Stimulated activated CD8-positive, alpha-beta memory T cell treated with anti-CD3 and anti-CD28 coated beads, Interleukin-4, amount 100 ng/mL, for 24 hours (primary cell): Measurements from ENCODE around the gene PLXNA2.

Source experiments
- DNase-seq: peaks from one replicate; pipeline ENCODE4 v3.0.0-alpha.2; 2020; ENCODE audit warnings: low read depth

Gene PLXNA2

DNA sequence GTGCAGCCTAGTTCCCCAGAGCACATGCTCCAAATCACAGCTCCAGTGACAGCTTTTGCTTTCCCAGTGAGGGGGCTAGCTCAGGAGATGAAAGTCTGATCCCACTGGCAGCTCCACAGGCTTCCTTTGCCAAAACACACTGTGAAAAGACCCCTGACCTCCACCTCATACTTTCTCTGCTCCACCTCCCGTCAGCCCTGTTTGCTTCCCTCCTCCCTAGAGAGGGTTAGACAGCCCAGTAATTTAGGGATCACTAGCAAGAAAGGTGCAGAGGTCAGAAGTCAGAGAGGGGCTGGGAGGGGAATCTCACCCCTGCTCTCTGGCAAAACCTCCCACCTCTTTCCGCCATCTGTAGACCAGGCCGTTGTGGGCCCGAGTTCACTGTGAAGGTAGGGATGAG lies 62.8 kb downstream of the PLXNA2 start:
- DNase-seq = no peak

DNA sequence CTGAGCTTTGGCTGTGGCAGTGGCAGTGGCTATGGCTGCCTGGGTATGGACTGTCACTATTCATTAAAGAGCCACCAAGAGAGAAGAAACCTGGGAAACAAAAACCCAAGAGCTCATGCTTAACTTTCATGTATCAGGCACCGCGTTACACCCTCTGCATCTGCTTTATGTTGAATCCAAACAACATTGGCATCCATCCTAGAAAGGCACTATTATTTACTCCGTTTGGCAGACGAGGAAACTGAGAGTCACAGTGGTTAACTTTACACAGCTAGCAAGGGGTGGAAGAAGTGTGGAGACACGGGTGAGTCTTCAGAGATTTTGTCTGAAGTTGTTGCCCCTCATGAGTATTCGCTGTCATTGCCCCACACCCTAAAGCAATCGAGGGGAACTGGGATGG lies 63.8 kb downstream of the PLXNA2 start:
- no peak for DNase-seq

DNA sequence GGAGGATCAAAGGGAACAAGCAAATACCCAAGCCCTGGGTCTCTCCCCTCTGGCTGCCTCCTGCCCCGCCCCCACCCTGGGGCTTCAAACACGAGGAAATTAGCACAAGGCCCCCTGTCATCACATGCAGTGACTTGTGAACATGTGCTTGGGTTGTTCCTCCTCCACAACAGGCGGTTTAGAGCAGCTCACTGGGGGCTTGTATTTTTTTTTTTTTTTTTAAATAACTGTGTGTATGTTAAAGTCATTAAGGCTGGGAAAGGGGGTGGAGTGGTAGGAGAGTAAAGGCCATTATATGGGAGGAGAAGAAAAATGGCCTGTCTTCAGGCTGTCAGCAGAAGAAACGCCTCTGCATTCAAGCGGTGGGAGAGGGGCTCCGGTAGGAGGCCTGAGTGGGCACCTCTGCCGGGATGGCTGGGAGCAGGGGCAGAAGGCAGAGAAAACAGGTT lies 64.2 kb downstream of the PLXNA2 start:
- DNase-seq = no peak

DNA sequence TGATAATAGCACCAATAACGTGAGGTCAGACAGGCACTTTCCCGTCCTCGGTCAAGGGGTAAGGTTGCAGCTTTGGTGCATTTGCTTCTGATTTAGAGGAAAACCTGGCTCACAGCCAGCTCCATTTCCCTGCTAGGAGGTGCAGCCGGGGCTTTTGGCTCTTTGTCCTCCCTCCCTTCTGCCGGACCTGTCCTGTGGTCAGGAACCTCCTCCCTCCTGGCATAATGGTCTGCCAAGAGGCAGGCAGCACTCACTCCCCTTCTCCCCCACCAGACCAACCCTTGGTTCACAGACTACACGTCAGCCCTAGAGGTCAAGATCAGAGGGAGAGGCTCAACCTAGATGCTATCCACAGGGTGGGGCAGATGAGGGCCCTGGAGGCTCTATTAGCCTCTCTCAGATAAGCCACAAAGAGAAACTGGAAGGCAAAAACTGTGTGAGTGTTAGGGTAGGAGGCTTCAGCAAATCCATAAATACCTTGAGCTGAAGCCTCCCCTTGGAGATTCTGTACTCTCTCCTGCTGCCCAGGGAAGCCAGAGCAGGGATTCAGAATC lies 64.8 kb downstream of the PLXNA2 start:
- DNase-seq = no peak

DNA sequence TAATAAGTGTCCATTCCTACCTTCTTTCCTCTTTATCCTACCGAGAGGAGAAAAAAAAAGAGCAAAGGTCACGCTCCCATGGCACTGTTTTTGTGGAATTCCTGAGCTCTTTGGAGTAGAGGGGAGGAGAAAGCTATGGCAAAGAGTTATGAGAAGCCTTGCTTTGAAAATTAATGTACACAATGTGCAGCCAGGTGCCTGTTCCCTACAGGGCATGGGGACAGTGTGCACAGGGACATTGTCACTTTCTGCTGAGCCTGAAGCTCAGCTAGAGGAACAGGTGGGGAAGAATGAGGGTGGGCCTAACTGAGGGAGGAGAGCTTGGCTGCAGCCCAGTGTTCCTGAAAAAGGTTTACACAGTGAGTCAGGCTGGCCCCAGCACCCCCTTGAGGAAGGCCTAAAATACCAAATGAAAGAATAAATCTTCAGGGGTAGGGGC lies 66.1 kb downstream of the PLXNA2 start:
- DNase-seq = no peak

DNA sequence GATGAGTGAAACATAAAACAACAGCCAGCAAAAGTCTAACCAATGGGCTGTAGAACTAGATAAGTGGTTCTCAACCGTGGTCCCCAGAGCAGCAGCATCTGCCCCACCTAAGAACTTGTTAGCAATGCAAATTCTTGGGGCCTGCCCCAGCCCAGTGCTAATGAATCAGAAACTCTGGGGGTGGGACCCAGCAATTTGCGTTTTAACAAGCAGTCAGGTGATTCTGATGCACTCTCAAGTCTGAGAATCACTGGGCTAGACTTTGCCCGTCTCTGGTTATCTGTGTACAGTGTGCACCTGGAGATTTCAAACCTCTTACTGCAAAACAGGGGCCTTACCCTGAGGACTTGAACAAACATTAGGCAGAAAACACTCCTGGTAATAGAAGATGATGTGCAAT lies 66.5 kb downstream of the PLXNA2 start:
- no peak for DNase-seq

DNA sequence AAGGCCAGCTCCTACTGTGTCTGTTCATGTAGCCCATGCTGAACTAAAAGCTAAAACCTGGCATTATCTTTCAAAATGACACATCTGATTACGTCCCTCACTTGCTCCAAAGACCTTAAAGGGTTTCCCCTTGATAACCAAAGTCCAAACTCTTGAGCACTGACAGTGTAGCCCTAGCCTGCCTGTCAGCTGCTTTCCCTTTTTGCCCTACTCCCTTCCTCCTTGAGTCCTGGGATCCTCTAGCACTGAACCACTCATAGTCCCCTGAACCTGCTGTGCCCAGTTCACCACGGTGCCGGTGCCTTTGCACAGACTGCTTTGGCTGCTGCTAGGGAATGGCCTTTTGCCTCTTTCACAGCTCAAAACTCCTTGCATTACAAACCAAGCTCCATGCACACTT lies 67.5 kb downstream of the PLXNA2 start:
- DNase-seq = no peak

DNA sequence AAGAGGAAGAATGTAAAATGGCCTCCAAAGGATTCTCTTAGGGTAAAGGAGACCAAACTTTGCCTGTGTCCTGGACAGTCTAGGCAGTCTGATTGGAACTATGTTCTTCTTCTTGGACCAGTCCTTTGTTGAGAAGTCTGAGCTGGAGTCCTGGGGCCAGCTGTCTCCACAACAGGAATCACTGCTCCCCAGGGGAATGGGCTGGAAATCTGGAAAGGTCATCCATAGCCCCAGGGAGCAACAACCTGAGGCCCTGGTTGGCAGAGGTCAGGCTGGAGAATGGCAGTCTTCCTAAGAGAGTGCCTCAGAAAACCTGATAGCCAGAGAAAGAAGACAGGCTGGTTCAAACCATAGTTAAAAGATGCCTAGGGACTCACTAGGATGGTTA lies 68.7 kb downstream of the PLXNA2 start:
- DNase-seq = no peak

DNA sequence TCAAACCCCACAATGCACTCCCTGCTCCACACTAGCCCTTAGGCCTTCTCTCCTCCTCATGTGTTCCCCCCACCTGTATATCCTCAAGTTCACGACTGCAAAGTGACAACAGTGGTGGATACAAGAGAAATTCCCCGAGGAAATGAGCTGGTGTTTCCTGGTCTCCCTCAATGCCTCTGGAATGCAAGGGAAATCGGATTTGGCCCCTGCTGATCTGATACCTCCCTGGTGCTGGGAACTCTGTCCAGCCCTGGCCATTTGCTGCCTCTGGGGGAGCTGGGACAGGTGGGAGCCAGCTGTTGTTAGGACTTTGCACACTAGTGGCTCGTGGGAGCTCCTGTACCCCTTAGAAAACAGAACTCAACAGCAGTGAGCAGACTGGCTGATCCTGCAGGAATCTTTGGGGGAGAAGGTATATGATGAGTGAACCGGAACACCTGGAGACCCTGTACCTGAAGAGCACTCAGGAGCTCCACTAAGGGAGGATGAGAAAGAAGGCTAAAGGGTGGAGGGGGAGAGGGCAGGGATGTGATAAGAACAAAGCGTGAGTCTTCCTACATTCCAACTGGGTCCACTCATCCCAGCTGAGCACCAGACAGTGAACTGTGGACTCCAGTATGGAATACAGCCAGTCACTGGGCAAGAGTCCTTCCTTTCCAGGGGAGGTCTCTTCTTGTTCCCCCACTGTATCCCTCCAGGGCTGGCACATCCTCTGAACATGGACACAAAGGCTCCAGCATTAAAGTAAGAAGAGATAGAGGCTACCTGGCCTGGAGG lies 69.3 kb downstream of the PLXNA2 start:
- DNase-seq = no peak

DNA sequence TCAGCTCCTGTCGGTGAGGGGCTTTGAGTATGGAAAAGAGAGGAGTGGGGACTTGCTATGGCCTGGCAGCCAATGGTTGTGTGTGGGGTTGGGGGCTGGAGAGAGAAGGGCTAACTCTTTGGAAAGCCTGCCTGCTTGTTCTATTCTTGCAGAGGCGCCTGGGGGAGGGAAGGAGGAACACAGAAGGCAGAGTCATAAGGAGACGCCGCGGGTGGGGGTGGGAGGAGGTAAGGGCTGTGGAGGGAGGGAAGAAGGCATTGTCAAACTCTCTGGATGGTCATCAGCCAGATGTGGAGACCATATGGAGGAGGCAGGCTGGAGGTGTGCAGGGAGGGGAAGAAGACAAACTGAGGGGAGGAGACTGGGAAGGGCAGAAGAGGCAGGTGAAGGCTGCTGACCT lies 70.0 kb downstream of the PLXNA2 start:
- DNase-seq = no peak

DNA sequence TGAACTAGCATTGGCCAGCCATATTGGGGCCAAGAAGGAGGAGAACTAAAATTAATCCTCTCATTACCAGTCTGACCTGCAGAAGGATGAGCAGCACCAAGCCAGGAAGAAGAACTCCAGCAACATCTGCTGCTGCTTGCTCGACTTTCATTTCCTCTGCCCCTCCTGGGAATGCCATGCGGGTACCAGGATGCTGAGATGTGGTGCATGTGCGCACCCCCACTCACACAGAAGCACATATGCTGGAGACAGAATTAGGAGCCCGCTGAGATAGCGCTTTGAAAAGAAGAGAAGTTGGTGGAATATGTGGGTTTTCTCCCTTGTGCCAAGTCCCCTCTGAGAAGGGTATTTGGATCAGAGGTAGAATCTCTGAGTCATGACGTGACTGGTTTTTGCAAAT lies 70.4 kb downstream of the PLXNA2 start:
- no peak for DNase-seq

DNA sequence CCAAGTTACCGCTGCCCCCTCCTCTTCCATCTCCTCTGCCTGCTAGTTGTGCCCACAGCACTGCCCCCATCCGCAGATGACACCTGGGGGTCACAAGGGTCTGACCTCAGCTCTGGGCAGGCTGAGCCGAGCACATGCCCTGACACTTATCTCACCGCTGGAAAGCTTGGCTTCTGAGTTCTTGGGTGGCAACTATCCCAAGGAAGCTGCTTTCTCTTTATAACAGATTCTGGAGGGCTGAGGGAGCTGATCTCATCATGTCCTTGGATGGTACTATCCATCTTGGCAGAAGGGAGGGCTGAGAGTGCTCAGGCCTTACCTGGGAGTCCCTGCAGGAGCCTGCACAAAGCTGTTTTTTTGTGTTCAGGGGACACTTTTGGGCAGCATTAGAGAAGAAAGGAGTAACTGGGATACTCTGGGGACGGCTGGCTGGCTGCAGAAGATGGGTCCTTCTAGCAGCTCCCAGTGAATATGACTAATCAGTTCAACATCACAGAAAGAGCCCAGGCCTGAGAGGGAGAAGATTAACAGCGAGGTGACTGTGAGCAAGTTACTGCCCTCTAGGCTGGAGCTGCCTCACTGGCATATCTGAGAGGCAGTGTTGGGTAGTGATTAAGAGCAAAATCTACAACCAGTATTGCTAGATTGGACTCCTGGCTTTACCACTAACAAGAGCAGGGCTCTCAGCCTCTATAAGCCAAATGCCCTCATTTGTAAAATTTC lies 71.6 kb downstream of the PLXNA2 start:
- DNase-seq = no peak

DNA sequence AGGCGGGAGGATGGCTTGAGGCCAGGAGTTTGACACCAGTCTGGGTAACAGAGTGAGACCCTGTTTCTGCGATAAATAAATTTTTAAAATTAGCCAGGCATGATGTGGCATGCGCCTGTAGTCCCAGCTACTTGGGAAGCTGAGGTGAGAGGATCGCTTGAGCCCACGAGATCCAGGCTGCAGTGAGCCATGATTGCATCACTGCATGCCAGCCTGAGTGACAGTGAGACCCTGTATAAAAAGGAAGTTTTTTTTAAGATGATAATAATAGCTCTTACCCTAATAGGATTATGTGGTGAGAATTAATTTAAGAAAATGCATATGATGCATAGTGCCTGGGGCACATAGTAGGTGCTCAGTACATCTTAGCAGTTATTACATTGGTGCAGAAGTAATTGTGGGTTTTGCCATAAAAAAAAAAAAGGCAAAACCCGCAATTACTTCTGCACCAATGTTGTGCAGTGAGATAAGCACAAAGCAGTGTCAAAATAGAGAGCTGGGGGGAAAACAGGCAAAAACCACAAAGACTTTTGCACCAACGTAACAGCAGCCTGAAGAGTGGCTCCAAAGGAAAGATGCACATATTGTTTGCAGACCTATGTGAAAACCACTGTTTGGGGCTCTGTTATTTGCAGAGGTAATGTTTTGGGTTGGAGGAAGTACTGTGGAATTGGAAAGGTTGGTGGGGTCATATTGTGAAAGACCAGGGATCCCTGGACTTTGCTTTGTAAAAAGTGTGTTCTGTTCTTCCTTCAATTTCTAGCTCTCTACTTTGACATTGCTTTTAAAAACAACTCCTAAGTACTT lies 72.4 kb downstream of the PLXNA2 start:
- no peak for DNase-seq

DNA sequence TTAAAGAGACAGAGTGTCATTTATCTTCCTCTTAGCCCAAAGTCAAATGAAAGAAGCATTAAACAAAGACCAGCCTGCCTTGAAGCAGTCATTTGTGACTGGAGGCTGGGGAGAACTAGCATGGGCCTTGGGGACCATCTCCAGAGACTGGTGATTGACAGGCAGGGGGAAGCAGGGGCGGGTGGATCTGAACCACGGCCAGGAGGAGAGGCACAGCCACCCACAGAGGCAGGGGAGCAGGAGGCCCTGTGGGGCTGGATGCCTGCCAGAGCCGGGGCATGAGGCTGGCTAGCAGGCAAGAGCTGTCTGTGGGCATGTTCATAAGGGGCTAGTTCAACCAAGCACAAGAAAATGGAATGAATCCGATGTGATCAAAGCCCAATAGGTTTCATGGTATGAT lies 73.9 kb downstream of the PLXNA2 start:
- DNase-seq = no peak

DNA sequence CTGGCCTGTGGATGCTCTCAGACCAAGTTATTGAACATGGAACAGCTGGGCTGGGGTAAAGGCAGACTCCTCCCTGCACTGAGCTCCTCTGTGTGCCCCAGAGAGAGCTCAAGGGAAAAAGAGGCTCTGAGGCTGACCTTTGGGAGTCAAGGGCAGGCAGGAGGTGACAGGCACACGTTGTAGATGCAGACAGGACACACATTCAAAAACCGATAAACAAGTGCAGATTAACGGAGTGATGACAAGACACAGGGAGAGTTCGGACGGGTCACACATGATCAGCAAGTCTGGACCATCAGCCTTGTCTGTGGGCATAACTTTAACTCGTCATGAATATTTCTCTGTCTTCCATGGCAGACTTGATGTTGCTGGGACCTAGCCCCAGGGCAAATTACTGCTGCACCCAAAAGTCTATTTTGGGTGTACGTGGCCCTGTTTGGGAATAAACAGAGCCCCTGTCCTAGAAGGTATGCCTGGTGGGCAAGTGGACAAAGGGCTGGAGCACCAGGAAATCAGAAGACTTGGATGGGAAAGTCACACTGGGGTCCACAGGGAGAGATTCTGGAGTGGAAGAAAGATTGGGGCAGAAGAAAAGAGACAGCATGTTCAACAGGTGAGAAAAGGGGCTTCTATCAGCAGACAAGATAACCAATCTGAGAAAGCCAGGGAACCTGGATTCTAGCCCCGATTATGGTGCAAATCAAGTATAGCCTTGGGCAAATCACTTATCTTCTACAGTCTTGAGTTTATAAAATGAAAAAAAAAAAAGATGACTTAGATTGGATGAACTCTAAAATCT lies 74.9 kb downstream of the PLXNA2 start:
- no peak for DNase-seq

DNA sequence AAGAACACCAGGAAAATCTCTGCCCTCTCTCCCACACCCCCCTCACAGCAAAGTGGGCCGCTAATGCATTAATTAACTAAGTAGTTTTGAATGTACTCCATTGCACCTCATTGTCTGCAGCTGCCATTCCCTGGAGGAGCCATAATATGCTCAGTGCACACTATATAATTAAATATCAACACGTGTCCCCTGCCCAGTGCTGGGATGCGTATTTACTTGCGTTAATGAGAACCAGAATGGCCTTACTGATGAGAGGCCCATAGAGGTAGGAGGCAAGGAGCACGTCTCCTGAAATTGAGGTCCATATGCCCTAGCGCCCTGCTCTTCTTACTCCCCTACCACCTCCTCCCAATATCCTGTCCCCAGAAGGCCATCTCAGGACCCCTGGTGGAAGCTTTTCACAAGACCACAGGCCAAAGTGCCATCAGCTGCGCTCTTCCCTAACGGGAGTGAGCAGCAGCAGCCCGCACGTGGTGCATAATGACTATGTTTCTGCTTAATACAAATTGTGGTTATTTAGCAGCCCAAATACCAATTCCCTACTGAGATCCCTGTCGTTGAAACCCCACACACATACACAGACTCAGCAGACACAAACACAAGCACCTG lies 76.8 kb downstream of the PLXNA2 start:
- DNase-seq = no peak

DNA sequence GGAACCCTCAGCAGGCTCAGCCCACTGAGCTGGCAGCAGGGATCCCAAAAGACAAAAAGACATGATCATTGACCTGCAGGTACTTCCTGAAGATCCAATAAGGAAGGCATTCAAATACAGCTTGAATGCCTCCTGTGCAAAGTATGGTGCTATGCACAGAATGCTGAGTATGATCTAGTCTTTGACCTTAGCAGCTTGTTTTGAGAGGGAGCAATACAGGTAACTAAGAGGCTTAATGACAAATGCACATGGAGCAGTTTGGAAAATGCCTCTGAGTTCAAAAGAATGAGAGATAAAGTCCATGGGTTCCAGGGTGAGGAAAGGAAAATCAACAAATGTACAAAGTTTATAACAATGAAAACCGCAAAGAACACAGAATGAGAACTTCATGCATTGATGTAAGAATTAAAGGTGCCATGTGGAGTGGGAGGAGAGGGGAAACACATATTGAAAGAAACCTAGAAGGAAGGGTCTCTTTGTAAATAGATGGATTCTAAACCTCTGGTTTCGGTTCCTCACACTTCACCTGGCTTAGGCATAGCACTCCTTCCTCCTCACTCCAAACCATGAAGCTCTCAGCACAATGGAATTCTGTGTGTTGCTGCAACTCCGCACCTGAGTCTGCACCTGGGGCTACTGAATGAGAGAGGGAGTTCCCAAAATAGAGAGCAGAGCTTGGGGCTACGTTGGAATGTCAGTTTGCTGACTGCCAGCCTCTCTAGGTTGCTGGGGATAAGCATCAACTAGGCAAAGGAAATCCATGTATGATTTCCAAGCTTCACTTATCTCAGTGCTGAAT lies 77.6 kb downstream of the PLXNA2 start:
- no peak for DNase-seq

DNA sequence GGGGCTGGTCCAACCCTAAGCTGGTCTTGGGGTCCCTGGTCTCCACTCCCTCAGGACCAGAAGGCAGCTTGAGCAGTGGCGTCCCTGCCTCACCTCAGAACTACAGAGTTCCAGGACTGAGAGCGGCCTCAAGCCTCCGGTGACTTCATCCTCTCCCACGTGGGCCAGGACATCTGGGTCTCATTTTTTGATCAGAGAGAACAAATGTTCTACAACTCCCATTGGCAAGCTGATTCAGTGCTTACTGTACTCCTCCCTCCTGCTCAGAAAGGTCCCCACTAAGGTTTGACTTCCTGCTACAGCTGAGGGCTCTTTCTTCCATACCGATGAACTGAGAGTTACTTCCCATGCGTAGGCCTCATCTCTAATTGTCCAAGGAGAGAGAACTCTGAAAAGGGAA lies 78.5 kb downstream of the PLXNA2 start:
- no peak for DNase-seq

DNA sequence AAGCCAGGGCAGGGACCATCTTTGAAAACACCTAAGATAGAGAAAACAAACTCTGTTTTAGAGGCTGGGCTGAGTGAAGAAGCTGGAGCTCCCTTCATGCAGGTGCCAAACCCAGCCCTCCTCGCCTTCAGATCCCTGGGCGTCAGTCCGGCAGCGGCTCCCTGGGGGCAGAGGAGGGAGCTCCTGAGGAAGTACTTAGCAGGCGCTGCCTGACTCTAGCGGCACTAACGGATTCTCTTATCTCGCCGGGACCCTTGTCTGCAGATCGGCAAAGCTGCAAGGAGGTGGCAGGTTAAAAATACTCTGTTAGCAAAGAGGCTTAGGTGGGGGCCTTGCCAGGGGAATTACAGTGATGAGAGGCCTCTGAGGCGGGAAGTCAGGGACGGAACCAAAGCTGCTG lies 79.6 kb downstream of the PLXNA2 start:
- no peak for DNase-seq

DNA sequence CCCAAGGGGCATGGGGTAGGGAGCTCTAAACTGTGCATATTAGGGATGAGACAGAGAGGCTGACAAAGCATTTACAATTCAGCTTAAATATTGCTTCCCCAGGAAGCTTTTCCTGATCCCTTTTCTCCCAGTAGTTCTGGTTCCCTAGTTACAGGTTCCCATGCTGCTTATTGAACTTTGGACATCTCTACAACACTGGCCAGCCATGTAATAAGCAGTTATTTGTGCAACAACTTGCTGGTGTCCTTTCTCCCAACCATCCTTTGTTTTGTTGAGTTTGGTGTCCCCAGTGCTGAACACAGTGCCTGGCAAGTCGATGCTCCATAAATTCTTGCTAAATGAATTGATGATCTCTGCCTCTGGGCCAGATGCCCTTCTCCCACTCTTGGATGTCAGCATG lies 80.6 kb downstream of the PLXNA2 start:
- DNase-seq = no peak
